GM06990 (cell line): Measurements from ENCODE around the gene RPTOR.

Experiments
- DNase-seq: peaks from one replicate; pipeline ENCODE4 v3.0.0-alpha.2; 2011; ENCODE audit not compliant: insufficient read length; ENCODE audit errors: extremely low read depth
- H3K27me3 ChIP-seq: replicated peaks from 2 replicates; pipeline ENCODE4 v1.6.0; 2011; ENCODE audit warnings: low read length; ENCODE audit not compliant: control insufficient read depth, insufficient read depth
- H3K36me3 ChIP-seq: 2 replicates; pipeline ENCODE4 v1.5.1; 2011; ENCODE audit warnings: low read length; ENCODE audit not compliant: control insufficient read depth, insufficient read depth
- H3K4me3 ChIP-seq: replicated peaks from 2 replicates; pipeline ENCODE4 v1.5.1; 2011; ENCODE audit warnings: low read depth, mild to moderate bottlenecking, control low read depth, low read length
- CTCF ChIP-seq: IDR thresholded peaks from 2 replicates; pipeline ENCODE4 v1.5.1; 2011; ENCODE audit warnings: low read length, control low read depth, mild to moderate bottlenecking, inconsistent platforms; ENCODE audit not compliant: insufficient read depth, poor library complexity, severe bottlenecking

Gene RPTOR

GRCh38 chr17:80970044-80970761, 425.6 kb downstream of the RPTOR start:
- no peak overlapping the region for H3K4me3 ChIP-seq
- H3K27me3 ChIP-seq: no peaks in the 10 kb centered on the region
- DNase-seq: peak; percentile 47
- TF ChIP-seq CTCF: peak; percentile 83
- H3K36me3 ChIP-seq: no peaks in the 10 kb centered on the region; the same call in none of the 2 replicates

GRCh38 chr17:80970762-80971703, 426.4 kb downstream of the RPTOR start:
- H3K27me3 ChIP-seq: no peaks in the 10 kb centered on the region
- H3K4me3 ChIP-seq: no peak overlapping the region
- DNase-seq: no peak
- H3K36me3 ChIP-seq: no peaks in the 10 kb centered on the region
- TF ChIP-seq CTCF: no peak

- Histone ChIP-seq H3K4me3 (no peak overlapping the region), H3K27me3 (no peaks in the 10 kb centered on the region), H3K36me3 (no peaks in the 10 kb centered on the region)
- DNase-seq: peak; percentile 6
- TF ChIP-seq CTCF: no peak
Measured at GRCh38 chr17:80971704-80972304, 427.2 kb downstream of the RPTOR start.

GRCh38 chr17:80976701-80977100, 432.1 kb downstream of the RPTOR start:
- Histone ChIP-seq H3K27me3 (no peaks in the 10 kb centered on the region), H3K36me3 (no peaks in the 10 kb centered on the region), H3K4me3 (no peak overlapping the region)
- no peak for DNase-seq
- no peak for TF ChIP-seq CTCF

GRCh38 chr17:80977172-80977571, 432.5 kb downstream of the RPTOR start:
- Histone ChIP-seq H3K27me3 (no peaks in the 10 kb centered on the region; the same call in 1 of the 2 replicates), H3K4me3 (no peak overlapping the region), H3K36me3 (no peaks in the 10 kb centered on the region)
- DNase-seq: no peak
- no peak for TF ChIP-seq CTCF
